Brain pericyte (primary cell): ENCODE results near the gene SLC35F5.
"Not testable (repeated sequence)": the region's sequence is repeated elsewhere in the genome, so short reads cannot be mapped to it uniquely, and the experiment has no call there.

Experiments used
- DNase-seq: peaks from one replicate; pipeline ENCODE4 v3.0.0-alpha.2; 2012; ENCODE audit warnings: low read depth, low spot score

Gene SLC35F5

DNA sequence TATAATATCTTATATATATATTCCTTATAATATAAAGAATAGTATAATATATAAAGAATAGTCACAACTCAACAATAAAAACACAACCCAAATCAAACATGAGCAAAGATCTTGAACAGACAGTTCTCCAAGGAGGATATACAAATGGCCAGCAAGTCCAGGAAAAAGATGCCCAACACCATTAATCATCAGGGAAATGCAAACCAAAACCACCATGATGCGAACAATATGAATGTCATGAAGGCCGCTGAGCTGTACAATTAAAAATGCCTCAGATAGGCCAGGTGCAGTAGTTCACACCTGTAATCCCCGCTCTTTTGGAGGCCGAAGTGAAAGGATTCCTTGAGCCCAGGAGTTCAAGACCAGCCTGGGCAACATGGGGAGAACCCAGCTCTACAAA lies 58.9 kb downstream of the SLC35F5 start:
- DNase-seq: no peak

DNA sequence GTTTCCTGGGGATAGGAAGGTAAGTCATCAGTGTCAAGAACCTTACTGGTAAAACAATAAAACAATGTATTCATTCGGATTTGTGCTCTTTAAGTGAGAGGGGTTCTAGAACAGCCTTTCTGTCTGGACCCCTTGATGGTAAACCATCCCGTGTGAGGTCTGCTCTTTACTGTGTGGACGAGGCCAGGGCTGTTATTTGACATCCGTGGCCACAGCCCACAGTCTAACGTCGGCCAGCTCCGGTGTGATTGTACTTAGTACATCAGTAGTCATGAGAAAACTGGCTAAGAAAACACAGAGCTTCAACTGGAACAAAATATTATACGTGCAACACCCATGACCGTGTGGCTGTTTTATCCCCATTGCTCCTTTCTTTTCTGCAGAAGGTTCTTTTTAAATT lies 62.0 kb downstream of the SLC35F5 start:
- no peak for DNase-seq

DNA sequence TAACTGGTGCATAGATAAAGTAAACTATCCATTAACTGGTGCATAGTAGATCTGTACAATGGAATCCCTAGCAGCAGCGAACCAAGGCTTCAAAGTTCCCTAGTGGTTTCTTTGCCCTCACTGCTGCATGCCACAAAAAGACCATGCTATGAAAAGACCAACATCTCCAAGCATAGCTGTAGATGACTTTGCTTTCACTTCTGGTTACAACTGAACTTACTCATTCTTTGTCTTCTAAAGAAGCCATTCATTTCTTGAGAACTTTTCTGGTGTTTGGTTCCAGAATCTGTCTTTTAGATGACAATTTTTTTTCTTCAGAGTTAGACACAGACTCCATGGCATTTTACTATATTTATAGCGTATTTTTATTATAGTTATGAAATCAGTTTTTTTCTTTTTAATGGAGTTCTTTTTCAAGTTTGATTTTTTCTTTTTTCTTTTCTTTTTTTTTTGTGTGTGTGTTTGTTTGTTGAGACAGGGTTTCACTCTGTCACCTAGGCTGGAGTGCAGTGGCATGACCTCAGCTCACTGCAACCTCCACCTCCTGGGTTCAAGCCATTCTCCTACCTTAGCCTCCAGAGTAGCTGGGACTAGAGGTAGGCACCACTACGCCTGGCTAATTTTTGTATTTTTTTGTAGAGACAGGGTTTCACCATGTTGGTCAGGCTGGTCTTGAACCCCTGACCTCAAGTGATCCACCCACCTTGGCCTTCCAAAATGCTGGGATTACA lies 63.6 kb downstream of the SLC35F5 start:
- DNase-seq: no peak

DNA sequence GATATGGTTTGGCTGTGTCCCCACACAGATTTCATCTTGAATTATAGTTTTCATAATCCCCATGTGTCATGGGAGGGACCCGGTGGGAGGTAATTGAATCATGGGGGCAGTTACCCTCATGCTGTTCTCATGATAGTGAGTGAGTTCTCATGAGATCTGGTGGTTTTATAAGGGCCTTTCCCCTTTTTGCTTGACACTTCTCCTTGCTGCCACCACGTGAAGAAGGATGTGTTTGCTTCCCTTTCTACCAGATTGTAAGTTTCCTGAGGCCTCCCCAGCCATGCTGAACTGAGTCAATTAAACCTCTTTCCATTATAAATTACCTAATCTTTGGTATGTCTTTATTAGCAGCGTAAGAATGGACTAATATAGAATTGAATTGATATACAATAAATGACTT lies 65.6 kb downstream of the SLC35F5 start:
- not testable (repeated sequence) for DNase-seq

DNA sequence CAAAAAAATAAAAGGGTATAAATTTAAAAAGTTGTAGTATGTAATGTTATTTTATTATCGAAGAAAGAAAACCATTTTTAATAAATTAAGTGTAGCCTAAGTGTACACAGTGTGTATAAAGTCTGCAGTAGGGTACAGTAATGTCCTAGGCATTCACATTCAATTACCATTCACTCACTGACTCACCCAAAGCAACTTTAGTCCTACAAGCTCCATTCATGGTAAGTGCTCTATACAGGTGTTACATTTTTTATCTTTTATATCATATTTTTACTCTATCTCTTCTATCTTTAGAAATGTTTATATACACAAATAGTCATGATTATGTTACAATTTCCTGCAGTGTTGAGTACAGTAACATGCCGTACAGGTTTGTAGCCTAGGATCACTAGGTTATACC lies 69.9 kb downstream of the SLC35F5 start:
- no peak for DNase-seq

DNA sequence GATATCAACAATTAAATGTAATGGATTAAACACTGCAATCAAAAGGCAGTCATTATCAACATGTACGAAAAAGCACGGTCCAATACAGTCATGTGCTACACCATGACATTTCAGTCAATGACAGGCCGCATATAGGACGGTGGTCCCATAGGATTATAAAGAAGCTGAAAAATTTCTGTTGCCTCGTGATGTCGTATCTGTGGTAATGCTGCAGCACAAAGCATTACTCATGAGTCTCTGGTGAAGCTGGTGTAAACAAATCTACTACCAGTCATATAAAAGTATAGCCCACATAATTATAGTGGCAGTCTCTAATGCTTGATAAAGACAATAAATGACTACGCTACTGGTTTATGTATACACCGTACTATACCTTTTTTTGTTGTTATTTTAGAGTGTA lies 71.0 kb downstream of the SLC35F5 start:
- no peak for DNase-seq

DNA sequence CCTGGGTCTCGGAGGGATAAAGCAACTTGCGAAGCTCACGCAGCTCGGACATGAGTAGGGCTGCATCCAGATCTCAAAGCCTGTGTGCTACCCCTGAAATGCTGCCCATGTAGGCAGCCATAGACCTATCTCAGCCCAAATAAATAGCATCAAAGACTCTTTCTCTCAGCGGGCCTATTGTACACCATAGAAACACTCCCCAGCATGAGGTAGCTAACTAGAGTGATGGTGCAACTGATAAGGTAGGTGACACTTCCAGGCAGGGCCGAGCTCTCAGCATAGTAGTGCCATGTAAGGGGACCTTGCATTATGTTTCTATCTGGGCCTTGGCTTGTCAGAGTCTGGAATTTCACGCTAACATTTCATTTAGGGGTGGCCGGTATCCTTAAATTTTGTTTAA lies 77.0 kb downstream of the SLC35F5 start:
- no peak for DNase-seq

DNA sequence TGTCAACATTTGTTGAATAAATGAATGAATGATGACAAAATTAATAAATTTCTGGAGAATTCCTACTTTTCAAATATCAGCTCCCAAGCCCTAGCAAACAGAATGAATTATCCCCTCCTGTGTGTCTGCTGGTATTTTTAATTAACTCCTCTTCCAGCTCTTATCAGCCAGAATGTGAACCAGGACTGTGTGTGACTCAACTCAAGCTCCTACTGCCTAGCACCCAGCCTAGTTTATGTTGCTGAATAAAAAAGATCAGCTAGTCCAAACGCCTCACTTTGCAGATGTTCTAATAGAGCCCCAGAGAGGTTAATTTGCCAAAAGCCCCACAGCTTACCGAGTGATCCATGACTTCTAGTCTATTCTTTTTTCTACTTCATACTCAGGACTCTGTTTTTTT lies 79.1 kb downstream of the SLC35F5 start:
- no peak for DNase-seq

DNA sequence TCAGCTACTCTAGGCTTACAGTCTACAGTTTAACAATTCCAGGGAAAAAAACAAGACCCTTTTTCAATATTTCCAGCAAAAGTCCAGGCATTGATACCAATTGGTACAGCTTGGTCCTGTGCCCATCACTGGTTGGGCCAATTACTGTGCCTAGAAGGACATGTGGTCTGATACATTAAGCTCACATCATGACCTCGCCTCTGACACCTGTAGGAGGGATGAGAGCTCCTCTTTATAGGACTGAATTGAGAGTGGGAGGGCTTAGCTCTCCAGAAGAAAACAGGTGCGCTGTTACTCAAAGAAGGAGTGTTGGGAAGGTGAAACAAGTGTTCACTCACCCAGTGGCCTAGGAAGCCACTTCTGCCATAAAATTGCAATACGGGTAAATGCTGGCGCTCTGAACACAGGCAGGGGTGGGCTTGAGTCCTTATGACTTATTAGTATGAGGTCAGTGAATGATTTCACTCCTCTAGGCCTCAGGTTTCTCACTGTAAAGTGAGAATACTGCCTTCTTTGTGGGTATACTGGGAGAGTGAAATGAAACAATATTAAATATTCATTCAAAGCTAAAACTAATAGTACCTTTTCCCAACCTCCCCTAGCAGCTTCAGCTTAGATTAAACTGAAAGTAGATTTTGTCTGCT lies 79.7 kb downstream of the SLC35F5 start:
- DNase-seq: no peak

DNA sequence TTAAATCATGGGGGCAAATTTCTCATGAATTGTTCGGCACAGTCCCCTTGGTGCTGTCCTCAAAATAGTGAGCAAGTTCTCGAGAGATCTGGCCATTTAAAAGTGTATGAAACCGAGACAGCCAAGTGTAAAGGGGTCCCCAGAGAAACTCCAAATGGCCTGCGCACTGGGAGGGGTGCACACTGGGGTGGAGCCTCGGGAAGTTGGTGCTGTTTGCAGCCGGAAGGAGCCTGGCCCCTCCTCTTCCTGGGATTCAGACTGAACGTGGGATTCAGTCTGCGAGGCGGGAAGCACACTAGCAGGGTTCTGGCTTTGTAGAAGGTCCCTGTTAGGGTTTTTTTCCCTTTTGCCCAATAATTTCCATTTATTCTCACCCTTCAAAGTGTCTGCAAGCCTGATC lies 80.6 kb downstream of the SLC35F5 start:
- DNase-seq: no peak

DNA sequence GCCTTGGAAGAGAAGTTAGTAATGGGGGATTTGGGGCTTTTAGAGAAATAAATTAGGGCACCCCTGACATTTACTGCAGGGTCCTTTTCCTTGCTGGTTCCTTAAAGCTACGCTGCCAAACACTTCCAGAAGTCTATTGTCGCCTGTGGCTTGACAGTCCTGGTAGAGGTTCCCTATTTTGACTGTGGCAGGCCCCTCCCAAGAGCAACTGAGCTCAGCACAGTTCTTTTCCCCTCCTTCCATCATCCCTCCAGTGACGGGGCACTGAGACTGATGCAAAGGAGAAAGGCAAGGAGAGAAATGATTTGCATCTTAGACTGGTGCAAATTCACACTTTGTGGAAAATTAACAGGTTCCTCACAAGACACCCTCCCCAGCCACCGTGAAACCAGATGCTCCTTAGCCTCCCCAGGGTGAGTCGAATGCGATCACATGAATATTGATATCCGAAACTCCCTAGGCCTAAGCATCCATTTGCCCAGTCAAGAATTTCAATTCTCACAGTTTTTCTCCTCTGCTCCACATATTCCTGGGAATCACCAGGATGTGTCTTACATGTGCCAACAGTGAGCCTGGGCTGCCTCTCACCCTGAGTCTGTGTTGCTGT lies 84.0 kb downstream of the SLC35F5 start:
- no peak for DNase-seq

DNA sequence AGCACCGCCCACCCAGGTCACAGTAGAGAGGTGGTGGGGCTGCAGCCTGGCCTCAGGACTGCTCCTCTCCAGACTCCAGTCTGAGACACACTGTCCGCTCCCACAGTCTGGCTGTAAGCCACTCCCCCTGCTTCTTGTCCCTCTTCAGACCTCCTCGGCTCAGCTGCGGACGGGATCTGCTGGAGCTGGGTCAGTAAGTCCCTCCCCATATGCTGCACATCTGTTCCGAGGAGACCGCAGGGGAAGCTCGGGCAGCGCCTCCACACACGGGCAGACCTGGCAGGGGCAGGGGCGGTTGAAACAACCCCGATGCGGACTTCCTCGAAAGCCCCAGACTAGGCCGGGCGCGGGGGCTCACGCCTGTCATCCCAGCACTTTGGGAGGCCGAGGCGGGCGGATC lies 87.4 kb downstream of the SLC35F5 start:
- not testable (repeated sequence) for DNase-seq

DNA sequence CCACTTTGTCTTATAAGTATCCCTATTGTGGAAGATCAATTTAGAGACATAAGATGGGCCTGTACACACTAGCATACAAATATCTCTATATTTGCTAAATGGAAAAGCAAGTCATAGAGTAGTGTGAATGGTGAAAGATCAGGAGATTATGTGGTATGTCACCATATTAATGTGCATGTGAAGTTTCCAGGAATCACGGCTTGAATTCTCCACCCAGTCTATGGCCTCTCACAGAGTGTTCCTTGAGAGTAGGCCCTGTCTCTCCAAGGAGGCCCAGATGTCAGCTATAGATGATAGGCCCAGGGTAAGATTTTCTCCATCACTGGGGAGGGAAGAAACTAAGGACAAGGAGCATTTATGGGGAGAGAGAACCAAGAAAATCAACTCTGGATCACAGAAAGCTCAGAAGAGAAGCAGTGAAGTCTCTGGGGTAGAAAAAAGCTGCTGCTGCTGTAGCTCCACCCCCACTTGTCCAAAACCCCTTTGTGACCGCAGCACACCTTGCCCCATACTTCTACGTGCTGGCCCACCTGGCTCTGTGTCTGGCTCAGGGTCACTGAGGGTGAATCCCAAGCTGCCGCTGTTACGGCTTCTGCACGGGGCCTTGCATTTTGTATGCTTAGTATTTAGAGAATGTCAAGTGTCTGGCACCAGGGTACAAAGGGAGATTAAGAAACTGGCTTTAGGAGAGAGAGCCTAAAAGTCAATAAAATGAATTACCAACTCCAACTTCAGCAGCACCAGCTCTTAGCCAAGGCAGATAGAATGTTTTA lies 91.5 kb downstream of the SLC35F5 start:
- DNase-seq: not testable (repeated sequence)

DNA sequence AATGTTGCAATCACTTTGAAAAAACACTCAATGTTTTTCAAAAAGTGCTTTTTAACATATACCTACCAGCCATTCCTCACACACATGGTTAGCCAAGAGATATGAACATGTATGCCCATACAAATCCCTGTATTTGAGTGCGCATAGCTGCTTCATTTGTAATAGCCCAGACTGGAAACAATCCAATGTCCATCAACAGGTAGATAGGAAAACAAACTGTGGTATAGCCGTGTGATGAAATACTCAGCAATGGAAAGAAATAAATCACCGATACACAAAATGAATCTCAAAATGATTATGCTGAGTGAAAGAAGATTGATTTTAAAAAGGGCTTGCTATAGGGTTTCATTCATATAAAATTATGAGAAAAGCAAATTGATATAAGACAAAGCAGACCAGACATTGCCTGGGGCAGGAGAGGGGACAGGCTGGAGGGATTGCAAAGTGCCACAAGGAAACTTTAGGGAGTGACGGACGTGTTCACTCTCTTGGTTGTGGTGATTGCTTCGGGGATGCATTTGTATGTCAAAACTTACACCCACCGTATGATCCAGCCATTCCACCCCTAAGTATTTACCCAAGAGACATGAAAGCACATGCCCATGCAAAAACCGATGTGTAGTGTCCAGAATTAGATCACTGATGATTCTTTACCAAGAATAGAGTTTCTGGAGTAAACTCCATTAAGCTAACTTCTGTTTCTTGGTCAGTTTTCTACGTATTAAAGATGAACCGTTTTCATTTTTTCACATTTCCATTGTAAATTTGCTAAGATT lies 93.0 kb downstream of the SLC35F5 start:
- not testable (repeated sequence) for DNase-seq
